Stimulated activated CD4-positive, alpha-beta T cell treated with anti-CD3 and anti-CD28 coated beads, Interleukin-15, amount 100 ng/mL, for 48 hours (primary cell): Measurements from ENCODE around the gene OMP.
A peak's percentile ranks its signal among the peaks of the same experiment; 100 is the strongest.
"Not testable (repeated sequence)": the region's sequence is repeated elsewhere in the genome, so short reads cannot be mapped to it uniquely, and the experiment has no call there.

ENCODE experiments used
- DNase-seq, 2 donors: peaks; one replicate each; pipeline ENCODE4 v3.0.0-alpha.2; 2020; ENCODE audit warnings: low read depth in 2 of 2

The OMP gene

DNA sequence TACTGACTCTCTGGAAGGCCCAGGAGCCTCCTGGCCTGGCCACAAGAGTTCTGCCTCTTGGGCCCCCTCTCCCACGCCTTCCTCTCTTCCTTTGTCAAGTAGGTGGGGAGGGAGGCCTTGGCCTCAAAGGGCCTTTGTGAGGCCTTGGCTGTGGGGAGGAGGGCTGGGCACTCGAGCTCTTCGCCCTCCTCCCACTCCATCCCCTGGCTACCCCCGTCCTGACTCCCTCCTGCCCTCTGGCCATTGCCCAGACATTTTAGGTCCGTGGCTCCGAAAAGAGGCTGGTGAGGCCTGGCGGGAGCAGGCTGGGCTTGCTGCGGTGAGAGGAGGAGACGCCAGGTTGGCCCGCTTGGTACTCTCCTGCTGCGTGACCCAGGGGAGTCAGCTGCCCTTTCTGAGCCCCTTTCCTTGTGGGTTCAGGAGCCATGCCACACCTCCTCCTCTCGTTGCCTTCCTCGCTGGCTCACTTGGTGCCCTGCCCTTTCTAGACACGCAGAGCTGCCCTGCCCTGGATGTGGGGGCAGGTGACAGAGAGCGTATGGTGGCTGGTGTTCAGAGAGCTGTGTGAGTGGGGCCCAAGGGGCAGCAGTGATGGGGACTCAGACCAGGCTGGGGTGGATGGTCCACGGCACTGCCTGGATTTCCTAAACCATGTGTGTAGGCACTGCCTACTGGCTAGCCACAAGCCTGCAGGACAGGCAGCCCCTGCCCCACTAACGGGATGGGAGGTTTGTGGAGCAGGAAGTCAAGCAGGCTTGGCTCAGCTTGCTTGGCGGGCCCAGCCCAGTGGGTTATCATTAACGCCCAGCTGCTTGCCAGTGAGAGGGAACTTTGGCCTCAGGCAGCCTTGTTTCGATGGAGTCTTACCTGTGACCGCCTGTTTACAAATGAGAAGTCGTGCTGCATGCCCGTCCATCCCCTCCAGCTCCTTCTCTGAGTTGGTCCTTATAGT, 15.8 kb upstream of the OMP start:
- DNase-seq: no peak

DNA sequence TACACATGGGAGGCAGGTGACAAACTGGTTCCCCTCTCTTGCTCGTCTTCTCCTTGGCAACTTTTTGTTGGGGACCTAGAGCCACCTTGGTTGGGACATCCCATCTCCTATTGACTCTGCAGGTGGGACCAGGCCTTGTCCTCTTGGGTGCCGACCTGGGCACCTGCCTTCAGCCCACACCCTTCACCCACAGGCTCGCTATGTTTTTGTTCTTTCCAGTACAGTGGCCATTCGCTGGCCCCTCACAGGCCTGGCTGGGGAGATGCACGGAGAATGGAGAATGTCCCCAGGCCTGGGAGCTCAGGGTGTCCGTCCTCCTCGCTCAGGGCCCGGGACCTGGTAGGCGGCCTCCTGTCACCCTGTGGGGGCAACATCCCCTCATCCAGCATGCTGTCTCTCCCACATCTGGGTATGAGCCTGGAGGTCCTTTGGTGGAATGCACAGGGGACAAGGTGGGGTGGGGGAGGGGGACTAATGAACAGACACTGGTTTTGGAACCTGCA, 14.9 kb upstream of the OMP start:
- DNase-seq: no peak

DNA sequence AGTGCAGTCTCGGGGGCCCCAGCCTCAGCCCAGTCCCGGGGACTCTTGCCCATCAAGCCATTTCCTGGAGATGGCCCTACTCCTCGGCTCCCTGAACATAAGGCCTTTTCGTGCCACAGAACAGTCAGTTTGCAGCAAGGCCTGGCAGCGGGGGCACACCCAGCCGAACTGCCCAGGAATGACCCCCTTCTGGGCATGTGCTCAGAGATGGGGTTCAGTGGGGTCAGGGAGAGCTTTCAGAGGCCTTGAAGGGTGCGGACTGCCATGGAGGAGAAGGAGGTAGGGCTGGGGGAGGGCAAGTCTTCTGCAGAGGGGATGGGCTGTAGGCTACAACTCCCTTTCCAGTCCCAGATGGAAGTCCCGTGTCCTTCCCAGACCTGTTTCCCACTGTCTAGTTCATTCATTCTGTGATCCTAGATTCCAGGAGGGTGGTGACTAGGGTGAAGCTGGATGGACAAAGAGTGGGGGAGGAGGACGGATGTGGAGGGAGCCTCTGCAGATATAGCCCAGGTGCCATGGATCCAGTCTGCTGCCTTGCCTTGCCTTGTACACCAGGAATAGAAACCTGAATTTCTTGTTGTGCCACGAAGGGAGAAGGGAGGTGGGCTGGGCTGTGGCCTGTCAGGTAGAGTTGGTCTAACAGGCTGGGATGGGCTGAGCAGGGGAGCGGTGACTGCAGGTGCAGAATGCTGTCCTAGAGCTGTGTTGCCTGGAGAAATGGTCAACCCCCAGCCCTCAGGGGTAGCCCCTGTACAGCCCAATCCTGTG, 14.2 kb upstream of the OMP start:
- no peak for DNase-seq

DNA sequence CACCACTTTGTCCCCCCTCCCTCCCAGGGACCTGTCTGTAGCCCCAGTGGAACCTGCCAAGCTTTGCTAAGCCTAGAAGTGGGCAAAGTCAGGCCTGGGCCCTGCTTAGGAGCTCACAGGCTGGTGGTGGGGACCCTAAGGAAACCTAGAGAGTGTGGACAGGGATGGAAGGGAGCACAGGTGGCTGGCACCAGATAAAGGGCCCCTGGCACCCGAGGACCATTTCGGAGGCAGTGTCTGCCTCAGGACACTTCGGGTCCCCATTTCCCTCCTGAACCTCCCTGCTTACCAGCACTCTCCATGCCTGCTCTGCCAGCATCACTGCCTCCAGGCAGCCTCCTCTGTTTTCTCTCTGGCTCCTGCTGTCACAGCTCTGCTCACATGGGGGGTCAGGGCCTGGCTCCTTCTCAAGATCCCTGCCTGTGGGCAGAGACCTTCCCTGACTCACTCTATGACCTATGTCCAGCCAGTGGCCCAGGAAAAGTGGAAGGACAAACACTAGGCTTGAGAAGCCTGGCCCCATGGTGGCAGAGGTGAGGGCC, 13.6 kb upstream of the OMP start:
- DNase-seq: no peak

DNA sequence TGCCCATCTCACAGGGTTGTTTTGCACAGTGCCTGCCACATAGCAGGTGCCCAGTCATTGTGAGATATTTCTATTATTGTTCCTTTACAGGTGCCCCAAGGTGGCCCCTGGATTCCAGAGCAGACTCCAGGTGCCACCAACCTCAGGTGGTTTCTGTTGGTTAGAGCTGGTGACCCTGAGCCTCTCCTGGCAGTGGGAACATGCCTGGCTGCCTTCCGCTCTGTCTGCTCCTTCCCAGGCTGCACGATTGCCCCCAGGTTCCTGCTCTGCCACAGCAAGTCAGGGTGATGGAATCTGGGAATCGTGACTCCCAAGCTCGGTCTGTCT, 12.6 kb upstream of the OMP start:
- DNase-seq: no peak

DNA sequence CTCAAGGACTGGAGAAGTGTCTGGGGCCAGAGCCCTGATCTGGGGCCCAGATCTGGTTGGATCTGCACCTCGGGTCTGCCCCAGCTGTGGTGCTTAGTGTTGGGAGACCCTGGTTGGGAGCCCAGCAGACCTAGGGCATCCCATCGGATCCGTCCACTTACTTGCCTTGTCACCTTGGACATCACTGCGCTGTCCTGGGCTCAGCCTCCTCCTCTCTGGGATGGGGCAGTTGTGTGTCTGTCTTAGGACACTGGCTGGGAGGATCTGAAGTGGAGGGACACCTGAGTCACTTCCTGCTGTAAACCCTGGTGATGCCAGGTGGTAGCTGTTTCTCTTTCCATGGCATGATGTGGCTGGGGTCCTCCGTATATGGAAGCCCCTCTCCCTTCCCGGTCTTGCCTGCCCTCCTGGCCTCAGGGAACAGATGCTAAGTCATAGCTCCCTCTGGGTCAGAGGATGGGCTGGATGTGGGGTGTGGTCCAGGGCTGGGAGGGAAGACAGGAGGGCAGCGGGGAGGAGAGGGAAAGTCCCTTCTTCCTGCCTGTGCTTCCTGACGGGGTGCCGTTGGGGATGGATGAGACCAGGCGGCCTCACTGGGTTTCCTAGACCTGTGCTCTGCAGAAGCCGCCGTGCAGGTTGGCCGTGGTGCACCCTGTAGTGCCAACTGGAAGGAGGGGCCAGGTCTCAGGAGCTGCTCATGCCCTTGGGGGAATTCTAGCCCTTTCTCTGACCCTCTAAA, 12.1 kb upstream of the OMP start:
- no peak for DNase-seq

DNA sequence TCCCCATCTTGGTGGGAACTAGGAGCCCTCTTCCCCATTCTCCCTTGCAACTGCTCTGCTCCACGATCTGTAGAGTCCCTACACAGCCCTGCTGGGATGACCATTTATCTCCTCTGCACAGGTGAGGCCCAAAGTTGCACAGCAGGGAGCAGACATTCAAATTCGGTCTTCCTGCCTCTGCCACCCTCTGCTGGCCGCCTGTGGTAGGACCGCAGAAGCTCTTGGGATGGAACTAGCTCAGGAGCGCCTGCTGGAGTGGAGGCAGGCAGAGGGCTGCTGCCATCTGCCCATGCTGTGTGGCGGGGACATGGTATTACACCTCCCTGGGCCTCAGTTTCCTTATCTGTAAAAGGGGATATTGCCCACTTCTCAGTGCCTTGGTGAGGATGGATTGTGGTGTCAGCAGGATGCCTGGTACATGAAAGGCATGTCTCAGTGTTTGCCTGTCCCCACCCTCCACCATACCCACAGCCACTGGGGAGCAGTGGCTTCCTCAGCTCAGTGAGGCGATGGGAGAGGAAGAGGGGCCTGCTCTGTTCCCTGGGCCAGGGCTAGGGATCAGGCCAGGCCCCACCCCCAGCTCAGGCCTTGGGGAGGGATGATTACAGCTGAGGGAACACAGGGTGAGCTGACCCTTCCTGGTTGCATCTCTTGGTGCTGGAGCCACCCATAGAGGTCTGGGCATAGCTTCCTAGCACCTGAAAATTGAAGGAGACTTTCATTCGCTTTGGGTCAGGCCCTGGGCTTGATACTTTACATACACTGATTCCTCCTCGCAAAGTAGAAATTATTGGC, 11.3 kb upstream of the OMP start:
- DNase-seq: peak; percentile 54 to 75

DNA sequence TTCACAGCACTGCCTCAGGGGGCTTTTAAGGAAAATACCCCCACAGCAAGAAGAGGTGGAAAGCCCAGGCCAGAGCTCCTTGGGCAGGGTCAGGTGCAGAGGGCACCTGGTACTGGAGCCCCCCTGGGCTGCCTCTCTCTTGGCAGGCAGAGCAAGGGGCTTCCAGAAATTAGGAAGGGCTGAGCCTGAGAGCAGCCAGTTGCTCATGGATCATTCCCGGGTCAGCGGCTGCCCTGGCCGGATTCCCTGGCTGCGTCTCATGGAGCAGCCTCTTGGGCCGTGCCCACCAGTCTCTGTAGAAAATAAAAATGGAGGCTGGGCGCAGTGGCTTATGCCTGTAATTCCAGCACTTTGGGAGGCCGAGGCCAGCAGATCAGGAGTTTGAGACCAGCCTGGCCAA, 10.3 kb upstream of the OMP start:
- no peak for DNase-seq

DNA sequence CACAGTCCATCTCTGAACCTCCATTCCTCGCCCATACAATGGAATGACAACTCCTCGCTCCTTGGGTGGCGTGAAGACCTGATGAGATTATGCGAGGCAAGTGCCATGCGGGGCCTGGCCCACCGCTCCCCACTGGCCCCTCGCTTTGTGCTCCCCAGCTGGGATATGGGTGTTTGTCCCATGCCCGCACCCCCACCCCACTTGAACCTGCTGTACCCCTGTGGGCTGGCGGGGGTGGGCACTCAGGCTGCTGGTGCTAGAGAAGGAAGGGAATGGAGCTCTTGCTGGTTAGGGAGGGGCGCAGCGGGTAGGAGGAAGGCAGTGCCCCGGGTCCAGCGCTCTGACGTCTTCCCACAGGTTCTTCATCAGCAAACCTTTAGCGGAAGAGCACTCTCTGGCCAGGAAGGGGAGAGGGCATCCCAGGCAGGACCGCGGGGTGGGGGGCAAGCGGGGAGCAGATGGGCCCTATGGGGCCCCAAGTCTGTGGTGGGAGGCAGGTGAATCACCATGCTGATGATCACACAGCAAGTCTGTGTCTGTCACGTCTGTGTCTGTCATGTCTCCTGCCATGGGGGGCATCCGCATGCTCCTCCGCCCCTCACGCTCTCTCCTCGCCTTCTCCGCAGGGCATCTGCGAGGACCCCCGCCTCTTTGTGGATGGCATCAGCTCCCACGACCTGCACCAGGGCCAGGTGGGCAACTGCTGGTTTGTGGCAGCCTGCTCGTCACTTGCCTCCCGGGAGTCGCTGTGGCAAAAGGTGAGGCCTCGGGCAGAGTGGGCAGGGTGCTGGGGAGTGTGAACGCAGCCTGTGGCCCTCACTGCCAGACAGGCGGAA, 9.4 kb upstream of the OMP start:
- DNase-seq: no peak

DNA sequence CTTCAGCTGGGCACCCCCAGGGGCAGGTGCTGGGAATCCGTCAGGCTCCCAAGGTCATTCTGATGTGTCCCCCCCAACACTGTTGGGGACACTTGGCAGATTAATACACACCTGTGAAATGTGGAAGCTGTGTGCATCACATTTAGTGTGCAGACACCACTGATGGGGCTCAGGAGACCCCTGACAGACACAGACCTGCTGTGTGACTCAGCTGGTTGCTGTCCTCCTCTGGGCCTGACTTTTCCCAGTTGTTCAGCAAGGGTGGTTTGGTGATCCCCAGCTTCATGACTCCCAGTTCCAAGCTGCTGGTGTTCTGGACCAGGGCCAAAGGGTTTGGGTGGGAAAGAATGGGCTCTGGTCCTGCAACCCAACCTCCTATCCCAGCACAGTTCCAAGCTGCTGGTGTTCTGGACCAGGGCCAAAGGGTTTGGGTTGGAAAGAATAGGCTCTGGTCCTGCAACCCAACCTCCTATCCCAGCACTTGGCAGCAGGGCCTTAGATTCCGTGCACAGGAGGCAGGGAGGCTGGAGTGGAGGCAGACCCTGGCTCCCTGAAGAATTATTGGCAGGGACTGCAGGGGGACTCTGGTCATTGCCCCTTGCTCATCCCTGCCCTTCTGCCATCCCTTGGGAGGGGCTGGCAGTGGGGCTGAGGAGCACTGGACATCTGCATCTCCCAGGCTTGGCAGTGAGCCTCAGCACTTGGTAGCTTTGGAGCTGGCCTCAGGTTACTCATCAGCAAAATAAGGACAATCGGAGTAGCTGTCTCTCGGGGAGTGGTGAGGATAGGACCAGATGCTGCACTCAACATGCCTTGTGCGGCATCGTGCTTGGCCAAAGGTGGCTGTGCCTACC, 8.4 kb upstream of the OMP start:
- DNase-seq: no peak

DNA sequence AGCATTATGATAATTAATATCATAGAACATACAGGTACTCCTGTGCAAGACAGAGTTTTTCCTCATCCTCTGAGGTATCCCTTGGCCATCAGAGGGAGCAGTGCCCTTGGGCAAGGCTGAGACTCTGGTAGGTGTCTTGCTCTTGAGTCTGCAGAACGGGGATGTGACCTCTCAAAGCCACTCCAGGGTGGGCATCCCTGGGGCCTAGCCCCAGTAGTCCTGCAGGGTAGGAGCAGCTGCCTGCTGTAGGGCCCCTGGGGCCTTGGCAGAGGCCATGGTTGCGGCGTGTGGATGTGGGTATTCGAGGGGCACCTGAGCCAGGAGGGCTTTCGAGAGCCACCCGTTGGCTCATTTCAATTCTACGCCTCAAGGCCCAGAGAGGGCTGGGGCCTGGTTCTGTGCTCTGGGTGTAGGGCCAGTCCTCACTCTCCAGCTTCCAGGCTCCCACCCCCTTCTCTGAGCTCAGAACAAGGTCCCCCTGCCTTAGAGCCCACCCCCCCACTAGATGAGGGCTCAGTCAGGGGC, 7.7 kb upstream of the OMP start:
- DNase-seq: no peak

DNA sequence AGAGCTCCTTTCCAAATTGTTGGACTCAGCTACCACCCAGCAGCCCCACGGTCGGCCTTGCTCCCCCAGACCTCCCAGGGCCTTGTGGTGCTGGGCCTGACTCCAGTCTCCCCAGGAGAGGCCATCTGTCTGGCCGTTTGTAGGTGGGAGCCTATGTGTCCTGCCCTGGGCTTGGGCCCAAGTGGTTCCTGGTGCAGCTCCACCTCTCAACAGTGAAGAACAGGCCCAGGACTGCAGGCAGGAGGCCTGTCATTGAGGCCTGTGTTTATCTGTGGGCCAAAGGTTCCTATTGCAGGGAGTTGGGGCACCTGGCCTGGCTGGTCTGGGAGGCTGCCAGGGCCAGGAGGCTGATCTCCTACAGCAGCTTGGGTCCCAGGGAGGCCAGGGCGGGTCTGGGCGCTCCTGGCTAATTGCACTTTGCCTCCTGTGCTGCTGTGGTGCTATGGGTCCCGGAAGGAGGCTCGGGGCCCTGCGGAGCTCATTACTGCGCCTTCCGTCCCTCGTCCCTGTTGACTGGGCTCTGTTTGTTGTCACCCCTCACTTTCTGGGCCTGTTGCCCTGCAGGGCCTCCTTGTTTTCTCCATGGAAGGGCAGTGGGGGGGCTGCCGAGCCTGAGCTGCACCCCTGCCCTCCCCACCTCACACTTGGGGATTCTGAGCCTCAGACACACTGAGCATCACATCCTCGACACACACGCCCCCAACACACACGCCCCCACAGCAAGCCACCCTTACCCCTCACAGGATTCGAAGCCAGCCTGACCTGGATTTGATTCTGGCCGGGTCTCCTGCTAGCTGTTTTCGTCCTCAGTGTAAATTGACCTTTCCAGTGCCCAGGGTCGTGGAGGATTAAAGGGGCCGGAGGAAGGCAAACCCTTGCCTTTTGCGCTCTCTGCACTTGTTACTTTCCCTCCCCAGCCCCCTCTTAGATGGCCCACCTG, 6.8 kb upstream of the OMP start:
- DNase-seq: no peak

DNA sequence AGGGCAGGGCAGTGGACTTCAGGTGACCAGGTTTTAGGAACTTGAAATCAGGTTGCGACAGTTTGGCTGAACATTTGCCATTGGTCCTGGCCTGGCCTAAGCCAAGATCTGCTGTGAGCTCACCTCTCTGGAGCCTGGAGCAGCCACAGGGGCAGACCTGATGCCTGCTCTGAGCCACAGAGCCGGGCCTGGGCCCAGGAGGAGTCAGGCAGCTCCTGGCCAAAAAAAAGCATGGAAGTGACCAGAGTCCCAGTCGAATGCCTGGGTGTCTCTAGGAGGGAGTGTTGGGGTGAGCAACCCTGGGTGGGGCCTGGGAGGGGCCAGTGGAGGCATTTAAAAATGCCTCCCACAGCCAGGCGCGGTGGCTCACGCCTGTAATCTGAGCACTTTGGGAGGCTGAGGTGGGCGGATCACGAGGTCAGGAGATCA, 6.0 kb upstream of the OMP start:
- no peak for DNase-seq

DNA sequence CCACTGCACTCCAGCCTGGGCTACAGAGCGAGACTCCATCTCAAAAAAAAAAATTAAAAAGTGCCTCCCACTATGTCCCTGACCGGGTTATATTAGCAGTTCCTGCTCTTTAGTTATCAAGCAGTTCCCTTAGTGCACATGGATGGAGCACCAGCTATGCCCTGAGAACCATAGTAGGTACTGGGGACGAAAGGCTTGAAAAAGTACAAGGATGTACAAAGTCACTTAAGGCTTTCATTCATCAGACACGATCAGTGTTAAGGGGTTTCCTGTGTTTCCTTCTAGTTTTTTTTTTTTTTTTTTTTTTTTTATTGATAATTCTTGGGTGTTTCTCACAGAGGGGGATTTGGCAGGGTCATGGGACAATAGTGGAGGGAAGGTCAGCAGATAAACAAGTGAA, 5.5 kb upstream of the OMP start:
- not testable (repeated sequence) for DNase-seq

DNA sequence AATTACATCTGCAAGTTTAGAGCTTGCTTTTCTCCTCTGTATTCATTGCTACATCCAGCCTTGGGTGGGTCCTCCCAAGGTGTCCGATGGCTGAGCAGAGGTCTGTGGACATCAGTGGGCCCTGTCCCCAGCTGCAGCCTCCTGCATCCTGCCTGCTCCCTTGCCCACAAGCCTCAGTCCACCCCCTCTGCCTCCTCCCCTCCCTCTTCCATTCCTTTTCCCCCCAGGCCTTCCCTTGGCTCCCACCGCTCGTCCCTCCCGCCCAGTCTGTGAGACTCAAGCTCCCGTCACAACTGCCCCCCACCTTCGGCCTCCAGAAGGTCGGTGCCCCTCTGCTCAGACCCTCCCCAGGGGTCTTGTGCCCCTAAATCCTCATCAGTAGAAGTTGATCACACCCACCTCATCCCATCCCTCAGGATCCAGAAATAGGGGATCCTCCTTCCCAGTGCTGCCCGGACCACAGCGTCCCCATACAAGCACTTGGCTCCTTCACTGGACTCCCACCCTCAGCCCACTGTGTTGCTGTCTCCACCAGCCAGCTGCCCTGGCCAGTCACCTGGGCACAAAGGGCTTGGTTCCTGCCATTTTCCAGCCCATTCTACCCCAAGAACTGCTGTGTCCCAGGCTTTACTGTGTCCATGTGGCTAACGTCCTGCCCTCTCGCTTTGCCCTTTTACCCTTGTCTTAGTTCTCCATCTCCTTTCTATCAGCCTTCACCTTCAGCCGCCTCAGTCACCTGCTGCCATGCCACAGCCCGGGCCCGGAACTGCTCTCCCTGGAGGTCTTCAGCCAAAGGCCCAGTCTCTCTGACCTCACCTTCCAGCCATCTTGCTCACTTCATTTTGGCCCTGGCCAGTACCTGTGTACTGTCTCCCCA, 2.2 kb upstream of the OMP start:
- no peak for DNase-seq

DNA sequence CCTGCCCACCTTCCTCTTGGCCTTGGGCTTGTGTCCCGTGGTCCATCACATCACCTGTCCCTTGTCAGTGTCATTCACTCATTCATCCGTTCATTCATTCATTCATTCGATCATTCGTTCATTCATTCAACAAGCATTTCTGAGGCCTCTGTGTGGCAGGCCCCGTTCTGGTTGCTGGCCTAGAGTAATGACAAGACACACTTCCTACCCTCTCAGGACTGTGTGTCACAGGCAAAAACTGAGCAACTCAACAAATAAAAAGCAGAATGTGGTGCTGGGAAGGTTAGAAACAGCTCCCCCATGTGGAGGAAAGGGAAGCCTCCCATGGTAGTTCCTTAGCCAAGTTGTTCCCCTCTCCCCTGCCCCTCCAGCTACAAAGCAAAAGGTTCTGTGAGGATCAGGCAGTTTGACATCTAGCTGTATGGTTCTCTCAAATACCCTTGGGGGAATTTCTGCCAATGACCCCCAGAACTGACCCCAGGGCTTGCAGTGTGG, 1.6 kb upstream of the OMP start:
- no peak for DNase-seq

DNA sequence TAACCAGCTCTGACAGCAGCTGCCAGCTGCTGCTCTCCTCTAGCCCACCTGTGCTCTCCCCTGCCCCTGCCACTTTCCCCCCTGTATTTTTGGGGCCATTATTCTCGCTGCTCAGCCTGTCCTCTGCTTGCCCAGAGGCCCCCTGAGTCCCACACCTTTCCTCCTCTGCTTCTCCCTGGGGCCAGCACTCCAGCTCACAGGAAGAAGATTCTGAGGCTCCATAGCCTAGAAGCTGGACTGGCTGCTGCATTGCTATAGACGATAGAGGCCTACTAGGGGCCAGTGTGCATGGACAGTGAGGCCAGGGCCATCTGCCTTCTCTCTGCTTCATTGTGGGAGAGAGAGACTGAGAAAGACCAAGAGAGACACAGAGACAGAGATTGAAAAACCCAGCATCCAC, 679 bp downstream of the OMP start:
- no peak for DNase-seq
